Renal cortical epithelial cell (primary cell): ENCODE results near the gene RBM20. TPM values are rescaled to one million over a fixed set of nuclear protein-coding genes. Genes with fewer than 3 reads are reported as not detected.

Source experiments
- DNase-seq: peaks from one replicate; pipeline ENCODE4 v3.0.0-alpha.2; 2011; ENCODE audit warnings: low read depth
- total RNA-seq: library from RNA; depleted of rRNA; stranded (reverse); fragments of >200 nt; gene quantifications from 2 replicates; pipeline ENCODE4 v1.2.3, GENCODE V29; 2014

Gene RBM20
- total RNA-seq, 1 donor from 2014 or later: 0.10 TPM

DNA sequence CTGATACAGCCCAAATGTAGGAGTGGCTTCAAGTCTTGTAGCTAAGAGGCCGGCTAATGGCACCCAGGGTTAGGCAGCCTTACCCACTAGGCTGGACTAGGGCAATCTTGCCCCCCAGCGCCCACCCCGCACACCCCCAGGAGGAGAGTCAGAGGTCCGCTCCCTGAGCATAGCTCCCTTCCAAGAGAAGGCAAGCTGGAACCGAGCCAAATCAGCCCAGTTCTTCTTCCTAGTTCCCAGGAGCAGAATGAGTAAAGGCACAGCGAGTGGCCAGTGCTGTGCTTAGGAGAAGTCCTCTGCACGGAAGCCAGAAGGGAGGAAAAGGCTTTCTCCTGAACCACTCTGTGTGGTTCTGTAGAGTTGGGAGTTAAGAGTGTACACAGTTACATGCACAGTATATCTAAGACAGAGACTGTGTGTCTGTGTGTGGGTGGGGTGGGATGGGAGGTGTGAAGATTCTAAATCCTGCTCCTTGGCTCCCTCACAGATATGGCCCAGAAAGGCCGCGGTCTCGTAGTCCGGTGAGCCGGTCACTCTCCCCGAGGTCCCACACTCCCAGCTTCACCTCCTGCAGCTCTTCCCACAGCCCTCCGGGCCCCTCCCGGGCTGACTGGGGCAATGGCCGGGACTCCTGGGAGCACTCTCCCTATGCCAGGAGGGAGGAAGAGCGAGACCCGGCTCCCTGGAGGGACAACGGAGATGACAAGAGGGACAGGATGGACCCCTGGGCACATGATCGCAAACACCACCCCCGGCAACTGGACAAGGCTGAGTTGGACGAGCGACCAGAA is 167.8 kb downstream of the RBM20 start:
- no peak for DNase-seq

DNA sequence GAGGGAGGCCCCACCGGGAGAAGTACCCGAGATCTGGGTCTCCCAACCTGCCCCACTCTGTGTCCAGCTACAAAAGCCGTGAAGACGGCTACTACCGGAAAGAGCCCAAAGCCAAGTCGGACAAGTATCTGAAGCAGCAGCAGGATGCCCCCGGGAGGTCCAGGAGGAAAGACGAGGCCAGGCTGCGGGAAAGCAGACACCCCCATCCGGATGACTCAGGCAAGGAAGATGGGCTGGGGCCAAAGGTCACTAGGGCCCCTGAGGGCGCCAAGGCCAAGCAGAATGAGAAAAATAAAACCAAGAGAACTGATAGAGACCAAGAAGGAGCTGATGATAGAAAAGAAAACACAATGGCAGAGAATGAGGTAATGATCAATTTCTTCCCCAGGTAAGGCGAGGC is 168.4 kb downstream of the RBM20 start:
- DNase-seq: no peak

DNA sequence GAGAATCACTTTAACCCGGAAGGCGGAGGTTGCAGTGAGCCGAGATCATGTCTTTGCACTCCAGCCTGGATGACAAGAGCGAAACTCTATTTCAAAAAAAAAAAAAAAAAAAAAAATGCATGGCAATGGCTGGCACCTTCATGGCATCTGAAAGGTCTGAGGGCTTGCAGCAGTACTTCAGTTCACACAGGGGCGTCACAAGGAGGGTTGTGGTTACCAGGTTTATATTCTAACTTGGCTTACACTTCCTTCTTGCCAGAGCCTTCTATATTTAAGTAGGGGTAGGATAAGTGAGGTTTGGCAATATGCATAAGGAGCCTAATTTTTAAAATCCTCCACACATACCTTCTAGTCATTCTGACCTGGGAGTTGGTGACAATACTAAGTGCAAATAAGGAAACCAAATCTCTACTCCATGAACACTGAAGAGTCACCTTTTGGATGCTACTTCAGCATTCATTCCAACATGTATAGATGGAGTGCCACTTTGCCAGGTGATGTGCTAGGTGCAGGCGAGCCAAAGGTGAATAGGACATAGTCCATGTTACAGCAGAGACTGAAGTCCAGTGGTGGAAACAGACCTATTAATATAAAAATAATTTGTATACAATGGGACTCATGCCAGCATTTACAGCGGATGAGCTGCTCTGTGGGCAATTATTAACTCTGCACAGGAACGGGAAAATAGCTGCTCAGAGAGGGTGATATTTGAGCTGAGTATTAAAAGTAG is 169.8 kb downstream of the RBM20 start:
- DNase-seq: no peak

DNA sequence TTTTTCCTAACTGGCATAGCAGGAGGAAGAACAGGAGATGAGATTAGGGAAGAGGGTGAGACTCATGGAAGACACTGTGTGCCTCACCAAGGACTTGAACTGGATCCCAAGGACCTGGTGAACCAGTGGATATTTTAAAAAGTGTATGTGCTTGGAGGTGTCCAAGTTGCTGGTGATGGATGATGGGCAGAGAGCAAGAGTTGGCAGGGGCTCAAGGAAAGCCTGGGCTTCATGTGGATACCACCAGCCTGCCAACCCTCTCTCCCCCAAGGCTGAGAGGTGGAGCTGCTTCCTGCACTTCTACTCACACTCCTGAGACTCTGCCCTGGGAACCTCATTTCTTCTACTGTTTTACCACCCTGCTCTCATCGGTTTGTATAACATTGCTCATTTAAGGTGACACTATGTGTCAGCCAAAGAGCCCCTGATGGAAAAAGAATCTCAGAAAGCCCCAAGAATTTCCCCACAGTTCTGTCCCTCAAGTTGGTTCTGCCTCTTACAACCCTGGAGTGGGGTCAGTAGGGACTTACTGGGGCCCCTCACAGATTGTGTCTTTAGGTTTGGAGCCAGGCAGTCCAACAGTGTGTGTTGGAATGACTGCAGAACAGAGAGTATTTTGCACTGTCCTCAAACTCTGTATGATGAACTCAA is 171.3 kb downstream of the RBM20 start:
- DNase-seq: no peak

DNA sequence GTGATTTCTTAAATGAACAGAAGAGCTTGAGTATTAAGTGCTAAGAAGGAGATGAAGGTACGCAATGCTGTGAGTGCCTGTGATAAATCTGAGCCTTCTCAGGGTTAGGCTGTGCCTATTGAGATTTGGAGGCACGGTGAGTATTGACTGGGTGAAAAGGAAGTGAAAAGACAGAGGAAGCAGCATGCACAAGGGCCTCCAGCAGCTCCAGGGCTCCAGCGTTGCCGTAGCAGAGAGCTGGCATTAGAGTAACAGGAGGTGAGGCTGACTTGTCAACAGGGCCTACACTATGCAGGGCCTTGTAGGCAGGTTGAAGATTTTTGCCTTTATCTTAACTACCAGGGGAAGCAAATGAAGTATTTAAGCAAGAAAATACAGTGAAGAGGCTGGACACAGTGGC is 173.5 kb downstream of the RBM20 start:
- DNase-seq: no peak

DNA sequence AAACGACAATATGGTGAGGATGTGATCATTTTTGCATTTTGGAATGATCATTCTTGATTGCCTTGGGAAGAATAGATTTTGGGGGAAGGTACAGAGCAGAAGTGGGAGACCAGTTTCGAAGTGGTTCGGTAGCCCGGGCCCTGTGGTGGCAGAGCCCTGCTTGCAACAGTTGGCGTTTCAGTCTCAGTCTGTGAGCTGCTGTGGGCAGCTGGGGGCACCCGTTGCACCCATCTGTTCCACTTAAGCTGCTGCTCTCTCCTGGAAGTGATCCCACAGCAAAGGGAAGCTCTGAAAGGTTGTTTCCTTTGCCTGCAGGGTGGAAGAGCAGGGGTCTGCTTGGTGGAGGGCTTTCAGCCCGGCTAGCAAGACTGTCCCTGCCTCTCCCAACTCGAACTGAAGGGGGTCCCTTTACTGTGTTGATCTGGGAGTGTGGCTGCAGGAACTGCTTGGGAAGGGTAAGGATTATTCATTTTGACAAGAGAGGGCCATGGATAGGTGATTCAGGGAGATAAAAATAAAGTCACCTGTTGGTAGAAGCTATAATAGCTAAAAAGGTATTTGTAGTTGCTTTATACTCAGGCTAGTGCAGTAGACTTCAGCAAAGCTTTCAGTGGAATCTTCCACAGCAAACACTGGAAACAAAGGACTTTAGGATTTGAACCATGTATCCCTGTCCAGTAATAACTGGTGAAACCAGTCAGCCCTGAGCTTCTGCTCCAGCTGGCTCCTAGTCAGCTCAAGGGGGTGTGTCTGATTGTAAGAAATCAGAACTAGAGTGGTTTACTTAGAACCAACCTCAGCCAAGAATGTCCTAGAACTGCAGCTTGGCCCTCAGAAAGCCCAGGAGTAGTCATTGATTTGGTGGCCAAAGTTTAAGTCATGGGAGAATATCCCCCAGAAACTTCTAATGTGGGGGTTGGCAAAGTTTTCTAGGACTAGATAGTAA is 174.4 kb downstream of the RBM20 start:
- DNase-seq: peak; percentile 43

DNA sequence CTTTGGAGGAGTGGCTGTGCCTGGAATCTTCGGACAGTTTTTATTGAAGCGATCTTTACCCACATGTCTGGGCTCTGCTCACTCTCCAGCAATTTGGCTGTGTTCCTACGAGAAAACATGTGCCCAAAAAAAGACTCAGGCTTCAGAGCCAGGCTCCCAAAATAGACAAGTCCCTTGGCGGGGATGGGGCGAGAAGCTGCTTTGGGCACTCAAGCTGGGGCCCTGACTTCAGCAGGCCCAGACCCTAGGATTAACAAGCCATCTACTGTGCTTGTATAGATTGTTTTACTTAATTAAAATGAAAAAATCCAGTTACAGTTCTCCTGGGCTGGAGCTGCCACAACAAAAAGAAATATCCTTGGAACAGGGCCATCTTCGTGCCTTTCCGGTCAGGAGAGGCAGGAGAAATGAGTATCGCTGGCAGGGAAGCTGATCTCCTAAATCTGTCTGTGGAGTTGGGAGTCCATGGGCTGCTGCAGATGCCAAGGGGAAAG is 176.2 kb downstream of the RBM20 start:
- no peak for DNase-seq

DNA sequence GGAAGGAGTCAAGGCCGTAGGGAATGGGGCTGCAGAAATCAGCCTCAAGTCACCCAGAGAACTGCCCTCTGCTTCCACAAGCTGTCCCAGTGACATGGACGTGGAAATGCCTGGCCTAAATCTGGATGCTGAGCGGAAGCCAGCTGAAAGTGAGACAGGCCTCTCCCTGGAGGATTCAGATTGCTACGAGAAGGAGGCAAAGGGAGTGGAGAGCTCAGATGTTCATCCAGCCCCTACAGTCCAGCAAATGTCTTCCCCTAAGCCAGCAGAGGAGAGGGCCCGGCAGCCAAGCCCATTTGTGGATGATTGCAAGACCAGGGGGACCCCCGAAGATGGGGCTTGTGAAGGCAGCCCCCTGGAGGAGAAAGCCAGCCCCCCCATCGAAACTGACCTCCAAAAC is 177.4 kb downstream of the RBM20 start:
- DNase-seq: no peak

DNA sequence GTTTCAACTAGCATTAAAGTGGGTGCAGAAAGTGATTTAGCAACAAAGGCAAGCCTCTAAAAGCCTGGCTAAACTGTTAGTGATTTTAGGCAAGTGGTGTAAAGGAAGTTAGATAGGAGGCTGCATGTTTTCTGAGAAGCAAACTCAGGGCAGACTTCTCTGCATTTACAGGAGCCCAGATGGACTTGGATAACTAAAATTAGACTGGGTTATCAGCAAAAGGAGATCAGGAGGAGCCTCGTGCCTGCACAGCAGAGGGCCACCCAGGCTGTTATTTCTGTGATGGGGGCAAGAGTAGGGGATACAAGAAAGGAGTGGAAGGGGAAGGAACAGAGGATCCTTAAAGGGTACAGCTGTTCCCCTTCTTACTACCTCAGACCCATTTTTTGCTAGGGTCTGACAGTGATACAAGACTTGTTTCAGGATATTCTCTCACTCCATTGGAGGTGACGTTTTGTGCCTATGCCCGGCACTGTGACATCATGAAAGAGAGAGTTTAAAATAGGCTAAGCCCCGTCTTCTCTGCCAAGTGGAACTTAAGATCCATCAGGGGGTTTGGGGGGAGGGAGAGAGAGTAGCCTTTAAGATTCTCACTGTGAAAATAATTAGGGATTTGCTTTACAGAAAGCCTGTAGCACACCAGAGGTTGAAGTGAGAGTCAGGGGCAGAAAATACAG is 178.0 kb downstream of the RBM20 start:
- no peak for DNase-seq

DNA sequence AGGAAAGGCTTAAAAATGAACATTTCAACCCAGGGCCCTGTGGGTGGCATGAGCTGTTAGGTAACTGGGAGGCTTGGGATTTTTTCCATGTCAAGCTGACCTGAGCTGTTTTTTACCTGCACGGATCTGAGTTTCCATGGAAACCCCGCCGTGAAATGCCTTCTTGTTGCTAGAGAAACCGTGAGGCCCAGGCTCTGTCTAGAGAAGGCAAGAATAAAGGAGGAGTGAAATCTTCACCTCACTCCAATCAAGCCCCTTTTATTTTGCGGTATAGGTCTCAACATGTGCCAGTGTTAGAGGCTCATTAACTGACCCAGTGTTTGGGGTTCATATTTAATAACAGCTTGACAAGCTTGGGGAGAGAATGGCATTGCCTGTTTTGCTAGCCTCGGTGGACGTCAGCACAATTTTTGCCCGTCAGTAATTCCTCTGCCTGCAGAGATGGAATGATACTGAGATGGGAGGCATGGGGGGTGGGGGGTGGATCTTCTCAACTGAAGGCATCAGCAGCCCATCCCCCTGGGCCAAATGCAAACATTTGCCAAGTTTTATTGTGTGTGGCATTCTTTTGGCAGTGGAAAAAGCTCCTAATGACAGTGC is 178.7 kb downstream of the RBM20 start:
- DNase-seq: no peak

DNA sequence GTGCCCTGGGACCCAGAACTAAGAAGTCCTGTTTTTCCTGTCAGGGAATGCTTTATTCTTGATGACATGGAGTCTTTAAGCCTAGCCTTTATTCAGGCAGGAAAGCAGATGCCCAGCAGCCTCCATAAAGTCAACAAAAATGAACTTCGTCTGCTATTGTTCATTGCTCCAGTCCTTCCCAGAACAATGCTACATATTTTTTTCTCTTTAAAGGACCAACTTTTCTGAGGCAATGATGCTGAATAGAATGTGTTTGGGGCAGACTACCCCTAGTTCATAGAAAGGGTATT is 180.0 kb downstream of the RBM20 start:
- DNase-seq: no peak

DNA sequence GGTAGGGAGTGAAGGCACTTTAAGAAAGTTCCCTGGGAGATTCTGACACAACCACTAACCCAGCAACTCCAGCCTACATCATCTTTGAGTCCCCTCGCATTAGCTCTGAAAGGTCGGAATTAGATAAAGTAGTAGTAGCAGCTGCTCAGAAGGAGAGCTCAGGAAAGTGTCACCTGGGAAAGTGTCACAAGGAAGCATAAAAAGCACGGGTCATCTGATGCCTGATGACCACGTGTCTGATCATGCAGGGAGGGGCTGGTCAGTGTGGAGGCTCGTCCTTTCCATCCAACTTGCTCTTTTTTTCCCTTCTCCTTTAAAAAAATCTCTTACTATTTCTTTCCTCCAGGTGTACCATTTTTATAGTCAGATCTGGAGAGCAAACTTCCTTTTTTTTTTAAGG is 180.5 kb downstream of the RBM20 start:
- DNase-seq: no peak

DNA sequence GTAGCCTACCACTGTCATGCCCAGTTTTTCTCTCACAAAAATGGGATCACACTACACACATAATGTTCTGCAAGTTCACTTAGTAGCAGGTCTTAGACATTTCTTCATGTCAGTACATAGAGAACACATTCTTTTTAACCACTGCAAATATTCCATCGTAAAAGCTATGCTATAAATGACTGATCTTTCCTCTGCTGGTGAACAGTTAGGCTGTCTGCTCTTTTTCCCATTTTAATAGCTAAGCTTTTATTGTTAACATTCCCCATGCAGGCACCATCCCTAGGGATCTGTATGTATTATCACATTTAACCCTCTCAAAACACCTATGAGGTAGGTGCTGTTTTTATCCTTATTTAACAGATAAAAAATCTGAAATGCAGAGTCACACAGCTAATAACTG is 181.4 kb downstream of the RBM20 start:
- DNase-seq: no peak

DNA sequence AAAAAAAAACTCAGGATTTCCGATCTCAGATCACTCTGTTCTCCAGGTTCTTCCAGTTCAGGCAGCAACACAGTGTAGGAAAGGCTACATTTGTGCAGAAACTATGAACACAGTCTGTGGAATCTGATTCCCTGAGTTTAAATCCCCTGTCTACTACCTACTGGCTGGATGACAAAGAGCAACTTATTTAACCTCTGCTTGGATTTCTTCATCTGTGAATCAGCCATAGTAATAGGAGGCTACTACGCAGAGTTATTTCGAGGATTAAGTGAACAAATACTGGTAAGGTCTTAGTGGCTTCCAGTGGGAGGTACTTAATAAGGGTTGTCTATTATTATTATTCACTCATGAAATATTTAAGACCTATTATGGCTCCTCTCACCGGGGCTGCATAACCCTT is 183.3 kb downstream of the RBM20 start:
- DNase-seq: no peak

DNA sequence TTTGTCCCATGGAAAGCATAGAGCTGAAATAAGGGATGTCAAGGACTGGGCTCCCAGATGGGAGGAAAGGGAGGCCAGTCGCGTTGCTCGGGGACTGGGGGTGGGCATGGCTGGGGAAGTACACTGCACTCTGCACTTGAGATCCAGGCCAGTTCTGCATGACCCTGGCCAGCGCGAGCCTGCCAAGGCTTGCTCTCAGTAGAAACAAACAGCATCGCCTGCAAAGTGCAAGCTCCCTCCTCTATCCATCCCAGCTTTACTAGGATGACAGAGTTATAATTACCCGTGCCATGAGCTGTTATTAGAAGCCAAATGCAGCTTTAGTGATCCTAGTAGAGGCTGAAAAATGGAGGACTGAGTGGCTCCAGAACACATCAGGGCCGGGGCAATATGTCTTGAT is 183.7 kb downstream of the RBM20 start:
- DNase-seq: no peak

DNA sequence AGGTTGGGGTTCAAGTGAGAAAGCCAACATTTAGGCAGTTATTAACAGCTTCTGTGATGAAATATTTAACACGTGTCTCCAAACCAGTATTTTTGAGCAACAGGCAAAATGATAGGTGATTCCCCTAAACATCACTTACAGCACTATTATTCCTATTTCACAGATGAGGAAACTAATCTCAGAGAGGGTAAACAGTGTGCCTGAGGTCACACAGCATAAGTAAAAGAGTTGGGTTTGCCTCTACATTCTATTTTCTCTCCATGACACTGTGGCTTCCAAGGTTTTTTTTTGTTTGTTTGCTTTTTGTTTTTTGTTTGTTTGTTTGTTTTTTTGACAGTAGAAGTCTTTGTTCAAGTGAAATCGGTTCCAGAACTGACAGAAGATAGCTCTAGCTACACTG is 184.4 kb downstream of the RBM20 start:
- DNase-seq: no peak

DNA sequence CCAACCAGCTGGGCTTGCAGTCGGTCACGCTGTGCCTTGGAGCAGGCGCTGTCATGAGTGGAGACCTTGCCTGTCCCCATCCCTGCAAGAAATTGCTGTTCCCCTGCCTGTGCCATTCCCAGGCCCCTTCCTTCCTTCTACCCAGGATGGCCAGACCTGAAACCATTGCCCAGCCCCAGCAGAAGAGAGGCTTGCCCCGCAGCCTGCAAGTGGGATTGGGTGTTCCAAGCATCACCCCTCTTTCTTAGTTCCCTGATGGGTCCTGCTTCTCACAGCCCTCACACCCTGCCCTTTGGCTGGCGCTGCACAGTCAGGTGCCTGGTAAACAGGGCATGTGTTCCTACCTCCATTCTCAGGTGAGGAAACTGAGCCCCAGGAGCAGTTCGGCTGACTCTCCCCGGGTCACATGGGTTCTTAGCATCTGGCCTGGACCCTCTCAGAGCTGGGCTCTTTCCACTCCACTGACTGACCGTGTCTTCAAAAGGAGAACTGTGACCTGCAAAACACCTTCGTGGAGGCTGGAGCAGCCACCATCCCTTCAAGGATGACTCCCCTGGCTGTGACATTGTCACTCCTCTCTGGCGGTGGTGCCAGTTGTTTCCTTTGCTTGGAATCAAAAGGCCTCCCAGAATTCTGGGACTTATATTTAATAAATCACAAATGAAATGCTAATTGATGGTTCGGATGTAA is 185.7 kb downstream of the RBM20 start:
- no peak for DNase-seq

DNA sequence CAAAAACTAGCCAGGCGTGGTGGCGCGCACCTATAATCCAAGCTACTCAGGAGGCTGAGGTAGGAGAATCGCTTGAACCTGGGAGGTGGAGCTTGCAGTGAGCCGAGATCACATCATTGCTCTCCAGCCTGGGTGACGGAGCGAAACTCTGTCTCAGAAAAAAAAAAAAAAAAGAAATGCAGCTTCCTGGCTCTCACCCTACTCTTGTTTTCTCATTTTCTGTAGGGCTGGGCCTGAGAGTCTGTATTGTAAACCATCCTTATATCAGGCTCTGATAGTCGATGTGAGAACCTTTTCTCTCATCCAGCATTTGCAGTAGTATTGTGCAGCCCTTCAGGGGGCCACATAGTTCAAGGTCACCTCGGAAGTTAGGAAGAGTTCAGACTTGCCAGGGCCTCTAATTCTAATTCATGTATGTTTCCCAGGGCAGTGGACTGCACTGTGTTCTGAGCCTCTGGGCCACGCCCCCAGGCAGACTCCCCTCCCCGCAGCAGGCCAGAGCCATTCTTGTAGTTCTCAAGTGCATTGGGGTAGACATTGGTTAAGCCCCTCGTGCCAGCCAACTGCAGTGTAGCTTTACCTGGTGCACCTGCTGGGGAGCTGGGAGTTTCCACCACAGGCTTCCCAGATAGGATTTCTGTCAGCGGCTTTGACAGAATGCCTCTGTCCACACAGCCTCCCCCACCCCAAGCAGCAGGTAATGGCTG is 189.3 kb downstream of the RBM20 start:
- no peak for DNase-seq

DNA sequence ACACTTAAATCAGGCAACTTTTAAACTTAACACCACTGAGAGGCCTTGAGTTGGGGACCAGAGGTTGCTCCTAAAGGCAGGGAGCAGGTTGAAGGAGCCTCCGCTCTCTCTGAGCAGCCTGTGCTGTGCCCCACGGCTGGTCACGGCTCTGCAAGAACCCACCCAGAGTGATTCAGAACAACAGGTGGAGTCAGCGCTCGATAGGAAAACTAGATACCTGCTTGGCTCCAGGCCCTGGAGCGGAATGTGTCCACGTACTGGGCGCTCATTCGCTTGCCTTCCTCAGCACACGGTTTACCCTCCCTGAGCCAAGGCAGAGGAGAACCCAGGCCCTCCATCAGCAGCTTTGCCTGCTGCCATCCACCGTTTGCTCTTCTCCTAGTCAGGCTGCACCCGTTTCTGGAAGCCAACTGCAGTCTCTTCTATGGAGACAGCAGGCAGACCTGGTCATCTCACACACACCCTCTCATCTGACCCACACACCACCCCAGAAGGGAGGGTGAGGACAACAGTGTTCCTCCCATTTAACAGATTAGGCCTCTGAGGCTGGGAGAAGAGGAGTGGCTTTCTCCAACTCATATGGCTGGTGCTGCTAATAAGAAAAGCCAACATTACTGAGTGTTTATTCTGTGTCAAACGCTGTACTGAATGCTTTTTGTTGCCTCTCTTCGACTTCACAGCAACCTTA is 189.9 kb downstream of the RBM20 start:
- no peak for DNase-seq
